Measurements from ENCODE around the gene TBC1D3I.

- no peak for TF ChIP-seq CTCF (IDR thresholded peaks at IDR 0.05; ENCODE audit: low read depth, low read length, poor library complexity, severe bottlenecking)
- no peak for TF ChIP-seq EZH2phosphoT487 (IDR thresholded peaks at IDR 0.05; ENCODE audit: borderline replicate concordance, low read length)
Measured at GRCh38 chr17:36213695-36214094, 50.7 kb downstream of the TBC1D3I start.
